ENCODE data around the gene LLGL2. TPM values are rescaled to one million over a fixed set of nuclear protein-coding genes. Genes with fewer than 3 reads are reported as not detected.

Gene LLGL2
- total and polyA plus RNA-seq, 5 donors from 2014 or later: 13.6 to 44.1 (median 17.5) TPM

DNA sequence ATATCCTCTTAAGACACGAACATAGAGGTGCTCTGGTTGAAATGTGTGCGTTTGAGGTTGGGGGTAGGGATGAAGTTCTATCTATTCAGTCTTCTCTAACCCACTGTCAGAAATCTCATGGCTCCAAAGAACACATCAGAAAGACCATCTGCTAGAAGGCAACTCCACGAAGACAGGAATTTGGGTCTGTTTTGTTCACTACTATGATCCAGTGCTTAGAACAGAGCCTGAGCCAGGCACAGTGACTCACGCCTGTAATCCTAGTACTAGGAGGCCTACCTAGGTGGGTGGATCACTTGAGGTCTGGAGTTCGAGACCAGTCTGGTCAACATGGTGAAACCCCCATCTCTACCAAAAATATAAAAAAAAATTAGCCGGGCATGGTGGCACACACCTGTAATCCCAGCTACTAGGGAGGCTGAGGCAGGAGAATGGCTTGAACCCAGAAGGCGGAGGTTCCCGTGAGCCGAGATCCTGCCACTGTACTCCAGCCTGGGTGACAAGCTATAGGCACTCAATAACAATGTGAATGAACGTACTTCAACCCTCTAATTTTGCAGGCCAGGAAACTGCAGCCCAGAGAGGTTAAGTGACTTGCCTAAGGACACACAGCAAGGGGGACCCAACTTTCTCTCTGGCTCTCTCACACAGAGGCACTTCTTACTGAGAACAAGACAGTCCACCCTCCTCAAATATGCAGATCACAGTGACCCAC, 12.4 kb upstream of the LLGL2 start:
- H3K4me1 Mint-ChIP-seq: peaks cover 1 to 11% (median 8%) of the 10 kb centered on the region in 4 donors
- Histone ChIP-seq H3K4me1 (ENCODE audit: control insufficient read depth, insufficient read depth, low read length, poor library complexity, severe bottlenecking) (peaks cover 26% of the 10 kb centered on the region), H3K36me3 (ENCODE audit: control insufficient read depth, insufficient read depth, low read length) (no peaks in the 10 kb centered on the region), H3K4me3 (ENCODE audit: low read depth, low read length) (no peak overlapping the region), H3K9me3 (ENCODE audit: control insufficient read depth in 2 of 2, low read length in 2 of 2) (no peaks in the 10 kb centered on the region), H3K27ac (ENCODE audit: insufficient read depth, low read length, poor library complexity, severe bottlenecking) (no peak overlapping the region), H3K27me3 (ENCODE audit: control insufficient read depth, insufficient read depth, low read length) (no peaks in the 10 kb centered on the region)
- no peaks in the 10 kb centered on the region for H3K9me3 Mint-ChIP-seq
- H3K27ac Mint-ChIP-seq: no peak overlapping the region
- no peak for DNase-seq
- peaks cover 15% of the 10 kb centered on the region for H3K27me3 Mint-ChIP-seq
- no peaks in the 10 kb centered on the region for H3K36me3 Mint-ChIP-seq
- ATAC-seq (ENCODE audit: low read depth in 2 of 2): no peak
- peak overlapping the region; percentile 41 to 80 (median 62) for H3K4me3 Mint-ChIP-seq

GRCh38 chr17:75513641-75514000, 11.9 kb upstream of the LLGL2 start:
- Mint-ChIP-seq H3K27me3 (peaks cover 15% of the 10 kb centered on the region), H3K9me3 (no peaks in the 10 kb centered on the region), H3K4me3 (peak overlapping the region in 3 of 4 donors; percentile 41 to 77 (median 48)), H3K4me1 (peaks cover 7 to 17% (median 14%) of the 10 kb centered on the region in 4 donors), H3K27ac (no peak overlapping the region), H3K36me3 (peaks cover 3% of the 10 kb centered on the region)
- H3K36me3 ChIP-seq (ENCODE audit: control insufficient read depth, insufficient read depth, low read length): no peaks in the 10 kb centered on the region
- no peak overlapping the region for H3K4me3 ChIP-seq (ENCODE audit: low read depth, low read length)
- H3K27me3 ChIP-seq (ENCODE audit: control insufficient read depth, insufficient read depth, low read length): no peaks in the 10 kb centered on the region
- H3K9me3 ChIP-seq (ENCODE audit: control insufficient read depth in 2 of 2, low read length in 2 of 2): no peaks in the 10 kb centered on the region
- peaks cover 32% of the 10 kb centered on the region for H3K4me1 ChIP-seq (ENCODE audit: control insufficient read depth, insufficient read depth, low read length, poor library complexity, severe bottlenecking)
- ATAC-seq (ENCODE audit: low read depth in 2 of 2) (no peak), DNase-seq (no peak)
- H3K27ac ChIP-seq (ENCODE audit: insufficient read depth, low read length, poor library complexity, severe bottlenecking): no peak overlapping the region

DNA sequence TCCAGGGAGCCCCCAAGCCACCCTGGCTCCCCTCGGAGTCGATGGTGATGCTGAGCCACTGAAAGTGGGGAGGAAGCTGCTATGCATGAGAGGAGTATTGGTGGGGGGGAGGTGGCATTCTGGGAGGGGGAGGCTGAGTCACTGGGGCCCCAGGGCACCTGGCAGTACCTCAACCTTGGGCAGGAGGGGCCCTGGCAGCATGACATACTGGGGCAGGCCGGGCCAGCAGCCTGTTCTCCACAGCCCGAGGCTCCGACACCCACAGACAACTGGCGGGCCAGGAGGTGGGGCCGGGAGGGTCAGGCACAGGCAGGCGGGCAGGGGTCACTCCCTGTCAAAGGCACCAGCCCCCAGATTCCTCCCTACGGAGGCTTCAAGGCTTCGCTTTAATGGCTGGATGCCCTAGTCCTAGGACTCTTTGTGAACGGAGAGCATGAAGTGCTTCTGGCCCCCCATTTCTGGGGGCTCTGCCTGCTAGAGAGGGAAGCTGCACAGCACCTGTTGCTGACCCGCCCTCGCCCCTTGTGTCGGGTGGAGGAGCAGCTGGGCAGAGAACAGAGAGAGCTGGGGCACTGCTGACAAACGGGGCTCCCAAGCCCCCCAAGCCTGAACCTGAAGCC, 11.1 kb upstream of the LLGL2 start:
- peak overlapping the region in 3 of 4 donors; percentile 48 to 74 (median 61) for H3K4me3 Mint-ChIP-seq
- no peaks in the 10 kb centered on the region for H3K9me3 Mint-ChIP-seq
- peaks cover 37% of the 10 kb centered on the region for H3K4me1 ChIP-seq (ENCODE audit: control insufficient read depth, insufficient read depth, low read length, poor library complexity, severe bottlenecking)
- H3K27me3 Mint-ChIP-seq: peaks cover 15% of the 10 kb centered on the region
- H3K27ac Mint-ChIP-seq: no peak overlapping the region
- peaks cover 4% of the 10 kb centered on the region for H3K36me3 Mint-ChIP-seq
- H3K27me3 ChIP-seq (ENCODE audit: control insufficient read depth, insufficient read depth, low read length): no peaks in the 10 kb centered on the region
- no peak for DNase-seq
- no peak overlapping the region for H3K27ac ChIP-seq (ENCODE audit: insufficient read depth, low read length, poor library complexity, severe bottlenecking)
- H3K4me1 Mint-ChIP-seq: peaks cover 9 to 24% (median 15%) of the 10 kb centered on the region in 4 donors
- H3K36me3 ChIP-seq (ENCODE audit: control insufficient read depth, insufficient read depth, low read length): no peaks in the 10 kb centered on the region
- no peaks in the 10 kb centered on the region for H3K9me3 ChIP-seq (ENCODE audit: control insufficient read depth in 2 of 2, low read length in 2 of 2)
- no peak overlapping the region for H3K4me3 ChIP-seq (ENCODE audit: low read depth, low read length)
- ATAC-seq (ENCODE audit: low read depth in 2 of 2): no peak

GRCh38 chr17:75514919-75515495, 10.5 kb upstream of the LLGL2 start:
- no peaks in the 10 kb centered on the region for H3K9me3 Mint-ChIP-seq
- H3K36me3 Mint-ChIP-seq: peaks cover 4% of the 10 kb centered on the region

DNA sequence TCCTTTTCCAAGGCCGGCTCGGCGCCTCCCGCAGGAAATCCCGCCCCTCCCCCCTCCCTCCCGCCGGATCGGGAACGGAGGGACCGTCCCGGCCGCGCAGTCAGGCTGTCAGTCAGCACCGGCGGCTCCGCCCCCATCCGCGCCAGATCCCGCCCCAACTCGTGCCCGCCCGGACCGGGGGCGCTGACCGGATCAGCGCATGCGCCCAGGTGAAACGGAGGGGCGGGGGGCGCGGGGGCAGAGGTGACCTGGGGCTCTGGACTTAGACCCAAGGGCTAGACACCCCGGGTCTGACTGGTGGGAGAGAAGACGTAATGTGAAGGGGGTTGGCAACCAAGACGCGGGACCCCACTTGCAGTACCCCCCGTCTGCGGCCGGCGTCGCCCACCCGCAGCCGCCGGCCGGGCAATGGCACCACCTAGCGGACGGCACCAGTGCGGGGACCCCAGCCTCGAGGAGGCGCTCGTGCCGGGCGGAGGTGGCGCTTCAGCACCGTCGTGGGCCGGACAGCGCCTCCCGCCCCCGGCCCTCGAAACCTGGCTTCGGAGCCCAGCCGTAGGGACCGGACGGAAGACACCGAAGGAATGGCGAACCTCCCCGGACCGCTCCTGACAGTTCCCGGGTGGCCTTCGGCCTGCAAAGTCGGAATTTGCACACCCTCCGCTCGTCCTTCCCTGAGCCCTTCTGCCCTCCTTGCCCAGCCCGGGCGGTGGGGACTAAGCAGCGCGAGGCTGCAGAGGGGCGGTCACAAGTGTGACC, 9.8 kb upstream of the LLGL2 start, which contains the start of gene CASKIN2:
TSS of gene CASKIN2 (minus strand) at position 42 of the 759 bp plus-strand sequence. CDS start 1,733 bp downstream, outside the sequence.
- H3K36me3 ChIP-seq (ENCODE audit: control insufficient read depth, insufficient read depth, low read length): no peaks in the 10 kb centered on the region
- no peaks in the 10 kb centered on the region for H3K27me3 ChIP-seq (ENCODE audit: control insufficient read depth, insufficient read depth, low read length)
- Mint-ChIP-seq H3K4me1 (peaks cover 9 to 27% (median 15%) of the 10 kb centered on the region in 4 donors), H3K4me3 (peak within 1 kb of the TSS; percentile 77 to 90 (median 84)), H3K27ac (no peak within 1 kb of the TSS), H3K27me3 (peaks cover 15% of the 10 kb centered on the region), H3K9me3 (no peaks in the 10 kb centered on the region), H3K36me3 (peaks cover 4% of the 10 kb centered on the region)
- no peaks in the 10 kb centered on the region for H3K9me3 ChIP-seq (ENCODE audit: control insufficient read depth in 2 of 2, low read length in 2 of 2)
- H3K4me3 ChIP-seq (ENCODE audit: low read depth, low read length): peak within 1 kb of the TSS; percentile 51
- DNase-seq: peak; percentile 58 to 72 (median 69)
- peak; percentile 47 to 48 for ATAC-seq (ENCODE audit: low read depth in 2 of 2)
- H3K4me1 ChIP-seq (ENCODE audit: control insufficient read depth, insufficient read depth, low read length, poor library complexity, severe bottlenecking): peaks cover 37% of the 10 kb centered on the region
- no peak within 1 kb of the TSS for H3K27ac ChIP-seq (ENCODE audit: insufficient read depth, low read length, poor library complexity, severe bottlenecking)

More at GRCh38 chr17:75514919-75515495, 10.5 kb upstream of the LLGL2 start:
- peaks cover 37% of the 10 kb centered on the region for H3K4me1 ChIP-seq (ENCODE audit: control insufficient read depth, insufficient read depth, low read length, poor library complexity, severe bottlenecking)
- no peak overlapping the region for H3K27ac ChIP-seq (ENCODE audit: insufficient read depth, low read length, poor library complexity, severe bottlenecking)
- H3K9me3 ChIP-seq (ENCODE audit: control insufficient read depth in 2 of 2, low read length in 2 of 2): no peaks in the 10 kb centered on the region
- Mint-ChIP-seq H3K4me3 (peak overlapping the region in 3 of 4 donors; percentile 27 to 61 (median 48)), H3K27me3 (peaks cover 15% of the 10 kb centered on the region), H3K4me1 (peaks cover 9 to 27% (median 15%) of the 10 kb centered on the region in 4 donors), H3K27ac (no peak overlapping the region)
- ATAC-seq (ENCODE audit: low read depth in 2 of 2) (no peak), DNase-seq (no peak)
- H3K4me3 ChIP-seq (ENCODE audit: low read depth, low read length): no peak overlapping the region
- no peaks in the 10 kb centered on the region for H3K36me3 ChIP-seq (ENCODE audit: control insufficient read depth, insufficient read depth, low read length)
- no peaks in the 10 kb centered on the region for H3K27me3 ChIP-seq (ENCODE audit: control insufficient read depth, insufficient read depth, low read length)

DNA sequence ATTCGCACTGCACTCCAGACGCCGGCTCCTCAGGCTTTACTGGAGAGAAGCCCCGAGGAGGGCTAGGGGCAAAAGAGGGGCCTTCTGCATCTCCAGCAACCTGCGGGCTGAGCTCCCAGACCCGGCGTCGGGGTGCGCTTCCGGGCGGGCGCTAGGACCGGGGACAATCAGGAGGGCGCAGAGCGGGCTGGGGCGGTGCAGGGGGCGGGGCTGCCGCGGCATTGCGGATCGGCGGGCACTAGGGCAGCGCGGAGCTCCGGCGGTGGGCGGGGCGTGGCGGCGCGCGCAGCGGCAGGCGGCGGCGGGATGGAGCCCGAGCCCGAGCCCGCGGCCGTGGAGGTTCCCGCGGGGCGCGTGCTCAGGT, 9.3 kb upstream of the LLGL2 start, which contains the start of gene TSEN54:
TSS of gene TSEN54 (plus strand) at position 274 of the 364 bp plus-strand sequence. CDS start at position 307, 33 bp downstream.
- Mint-ChIP-seq H3K9me3 (no peaks in the 10 kb centered on the region), H3K36me3 (peaks cover 4% of the 10 kb centered on the region), H3K4me1 (peaks cover 9 to 27% (median 15%) of the 10 kb centered on the region in 4 donors), H3K27ac (peak within 1 kb of the TSS; percentile 62 to 94 (median 88)), H3K27me3 (peaks cover 15% of the 10 kb centered on the region), H3K4me3 (peak within 1 kb of the TSS; percentile 77 to 90 (median 86))
- no peaks in the 10 kb centered on the region for H3K27me3 ChIP-seq (ENCODE audit: control insufficient read depth, insufficient read depth, low read length)
- ATAC-seq (ENCODE audit: low read depth in 2 of 2): peak; percentile 92 to 93
- H3K27ac ChIP-seq (ENCODE audit: insufficient read depth, low read length, poor library complexity, severe bottlenecking): peak within 1 kb of the TSS; percentile 58
- DNase-seq: peak; percentile 92 to 94 (median 92)
- H3K4me1 ChIP-seq (ENCODE audit: control insufficient read depth, insufficient read depth, low read length, poor library complexity, severe bottlenecking): peaks cover 37% of the 10 kb centered on the region
- H3K36me3 ChIP-seq (ENCODE audit: control insufficient read depth, insufficient read depth, low read length): no peaks in the 10 kb centered on the region
- no peaks in the 10 kb centered on the region for H3K9me3 ChIP-seq (ENCODE audit: control insufficient read depth in 2 of 2, low read length in 2 of 2)
- H3K4me3 ChIP-seq (ENCODE audit: low read depth, low read length): peak within 1 kb of the TSS; percentile 77

DNA sequence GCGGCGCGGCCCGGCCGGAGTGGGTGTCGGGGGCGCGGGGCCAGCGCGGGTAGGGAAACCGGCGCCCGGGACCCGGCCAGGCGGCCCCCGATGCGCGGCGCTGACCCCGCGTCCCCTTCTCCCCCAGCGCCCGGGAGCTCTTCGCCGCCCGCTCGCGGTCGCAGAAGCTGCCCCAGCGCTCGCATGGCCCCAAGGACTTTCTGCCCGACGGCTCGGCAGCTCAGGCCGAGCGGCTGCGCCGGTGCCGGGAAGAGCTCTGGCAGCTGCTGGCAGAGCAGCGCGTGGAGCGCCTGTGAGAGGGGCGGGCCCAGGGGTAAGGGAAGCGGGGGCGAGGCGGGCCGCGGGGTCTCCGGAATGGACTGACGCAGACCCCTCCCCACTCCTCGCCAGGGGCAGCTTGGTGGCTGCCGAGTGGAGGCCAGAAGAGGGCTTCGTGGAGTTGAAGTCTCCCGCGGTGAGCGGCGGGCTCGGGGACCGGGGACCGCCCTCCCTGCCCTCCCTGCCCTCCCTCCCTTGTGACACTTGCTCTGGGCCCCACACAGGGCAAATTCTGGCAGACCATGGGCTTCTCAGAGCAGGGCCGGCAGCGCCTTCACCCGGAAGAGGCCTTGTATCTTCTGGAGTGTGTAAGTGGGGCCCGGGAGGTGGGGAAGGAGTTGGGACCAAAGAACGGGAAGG, 8.7 kb upstream of the LLGL2 start:
- peaks cover 4% of the 10 kb centered on the region for H3K36me3 Mint-ChIP-seq
- H3K27me3 Mint-ChIP-seq: peaks cover 15% of the 10 kb centered on the region
- Histone ChIP-seq H3K4me3 (ENCODE audit: low read depth, low read length) (peak overlapping the region; percentile 77), H3K36me3 (ENCODE audit: control insufficient read depth, insufficient read depth, low read length) (peaks cover 4% of the 10 kb centered on the region), H3K27me3 (ENCODE audit: control insufficient read depth, insufficient read depth, low read length) (no peaks in the 10 kb centered on the region), H3K9me3 (ENCODE audit: control insufficient read depth in 2 of 2, low read length in 2 of 2) (no peaks in the 10 kb centered on the region), H3K27ac (ENCODE audit: insufficient read depth, low read length, poor library complexity, severe bottlenecking) (no peak overlapping the region), H3K4me1 (ENCODE audit: control insufficient read depth, insufficient read depth, low read length, poor library complexity, severe bottlenecking) (peaks cover 37% of the 10 kb centered on the region)
- H3K27ac Mint-ChIP-seq: peak overlapping the region; percentile 62 to 94 (median 88)
- ATAC-seq (ENCODE audit: low read depth in 2 of 2) (no peak), DNase-seq (peak; percentile 28 to 34 (median 32))
- H3K9me3 Mint-ChIP-seq: no peaks in the 10 kb centered on the region
- H3K4me1 Mint-ChIP-seq: peaks cover 9 to 27% (median 15%) of the 10 kb centered on the region in 4 donors
- peak overlapping the region; percentile 77 to 90 (median 86) for H3K4me3 Mint-ChIP-seq

Measured in CD4-positive, CD25-positive, alpha-beta regulatory T cell (primary cell).